Naive thymus-derived CD4-positive, alpha-beta T cell (primary cell): ENCODE measurements around the gene CNOT4. TPM values are rescaled to one million over a fixed set of nuclear protein-coding genes. Genes with fewer than 3 reads are reported as not detected.
"Not testable (repeated sequence)": the region's sequence is repeated elsewhere in the genome, so short reads cannot be mapped to it uniquely, and the experiment has no call there.

Experiments used
- ATAC-seq: fragments of 150-1000 bp; cut with Tn5 transposase; 2 replicates; pipeline ENCODE4 v1.10.0; 2021; ENCODE audit warnings: mild to moderate bottlenecking, moderate library complexity
- CTCF ChIA-PET: fragments of 350-600 bp; sonication (Branson Sonifier 250); formaldehyde crosslinking; loops from one replicate; lab custom pipeline; 2021; ENCODE audit warnings: antibody characterized with exemption; lab: Charles Lee
- POLR2A ChIA-PET: fragments of 350-600 bp; sonication (Branson Sonifier 250); formaldehyde crosslinking; loops from one replicate; lab custom pipeline; 2021; ENCODE audit warnings: antibody characterized with exemption, inconsistent platforms; lab: Charles Lee
- DNase-seq, 9 donors: peaks; one replicate each; pipeline versions ENCODE4 v3.0.0 to v3.0.0-alpha.2; 2020 to 2022; ENCODE audit warnings: mixed read lengths in 1 of 9
- H3K27ac ChIP-seq: one replicate; pipeline ENCODE4 v1.7.0; 2013; ENCODE audit warnings: mild to moderate bottlenecking, low read depth, low read length, moderate library complexity
- H3K27me3 ChIP-seq, 2 donors: one replicate each; pipeline ENCODE4 v1.7.0; 2013; ENCODE audit warnings: low read length in 2 of 2, mild to moderate bottlenecking in 2 of 2, moderate library complexity in 2 of 2; ENCODE audit not compliant: control insufficient read depth in 2 of 2, insufficient read depth in 2 of 2
- H3K36me3 ChIP-seq, 3 experiments: 1 replicate in 2 of 3; 2 replicates in 1 of 3; pipeline ENCODE4 v1.7.0; 2013; ENCODE audit warnings: low read length in 3 of 3, mild to moderate bottlenecking in 3 of 3, moderate library complexity in 1 of 3; ENCODE audit not compliant: insufficient read depth in 3 of 3, control insufficient read depth in 2 of 3
- H3K4me1 ChIP-seq, 2 donors: one replicate each; pipeline ENCODE4 v1.7.0; 2013; ENCODE audit warnings: low read length in 2 of 2, mild to moderate bottlenecking in 2 of 2, moderate library complexity in 1 of 2; ENCODE audit not compliant: control insufficient read depth in 2 of 2, insufficient read depth in 2 of 2
- H3K4me3 ChIP-seq: 2 replicates; pipeline ENCODE4 v1.7.0; 2013; ENCODE audit warnings: mild to moderate bottlenecking, low read length
- H3K9me3 ChIP-seq, 3 experiments: 1 replicate in 2 of 3; 2 replicates in 1 of 3; pipeline ENCODE4 v1.7.0; 2013; ENCODE audit warnings: low read length in 3 of 3; ENCODE audit not compliant: control insufficient read depth in 2 of 3
- H3K27ac Mint-ChIP-seq, 9 donors: one replicate each; pipeline ENCODE4 v1.8.0; 2020 to 2022; ENCODE audit warnings: mixed read lengths in 9 of 9, mild to moderate bottlenecking in 8 of 9, moderate library complexity in 5 of 9, inconsistent platforms in 2 of 9
- H3K27me3 Mint-ChIP-seq, 5 donors: one replicate each; pipeline ENCODE4 v1.8.0; 2021 to 2022; ENCODE audit warnings: mixed read lengths in 5 of 5, mild to moderate bottlenecking in 1 of 5
- H3K36me3 Mint-ChIP-seq, 5 donors: one replicate each; pipeline ENCODE4 v1.8.0; 2020 to 2022; ENCODE audit warnings: mixed read lengths in 5 of 5, mild to moderate bottlenecking in 3 of 5, inconsistent platforms in 1 of 5
- H3K4me1 Mint-ChIP-seq, 7 donors: one replicate each; pipeline ENCODE4 v1.8.0; 2020 to 2022; ENCODE audit warnings: mixed read lengths in 7 of 7, mild to moderate bottlenecking in 3 of 7, inconsistent platforms in 1 of 7
- H3K4me3 Mint-ChIP-seq, 10 donors: one replicate each; pipeline ENCODE4 v1.8.0; 2020 to 2022; ENCODE audit warnings: mild to moderate bottlenecking in 10 of 10, mixed read lengths in 10 of 10, moderate library complexity in 6 of 10, inconsistent platforms in 2 of 10
- H3K9me3 Mint-ChIP-seq, 11 donors: one replicate each; pipeline ENCODE4 v1.8.0; 2020 to 2022; ENCODE audit warnings: mixed read lengths in 11 of 11, mild to moderate bottlenecking in 4 of 11, inconsistent platforms in 1 of 11, moderate library complexity in 1 of 11
- intact Hi-C, 2 donors: fragments of 100-400 bp; cut with micrococcal nuclease; formaldehyde crosslinking; loops; one replicate each; pipeline ENCODE4 v1.15.1; 2023
- polyA plus RNA-seq, 2 donors: library from polyadenylated mRNA; unstranded; fragments of 300-500 nt; fragmentation: Illumina TruSeq; gene quantifications; one replicate each; pipeline ENCODE4 v1.2.3, GENCODE V29; 2021
- total RNA-seq, 6 experiments: library from RNA in 5 of 6; stranded (reverse) in 5 of 6; gene quantifications; 1 replicate in 5 of 6; 2 replicates in 1 of 6; pipeline ENCODE4 v1.2.3 and lab custom pipeline; 2021 to 2026

CNOT4 gene
- total and polyA plus RNA-seq, 7 experiments from 2014 or later, result 15.5 to 39.4 (median 36.3) TPM

GRCh38 chr7:135459076-135459475 lies 50.8 kb downstream of the CNOT4 start:
- H3K4me3 Mint-ChIP-seq, result no peak overlapping the region
- H3K27me3 Mint-ChIP-seq, result no peaks in the 10 kb centered on the region
- no peaks in the 10 kb centered on the region for H3K9me3 ChIP-seq
- no peak overlapping the region for H3K4me3 ChIP-seq
- intact Hi-C loops, result no loop called here
- peaks cover 17 to 80% (median 74%) of the 10 kb centered on the region in 7 donors for H3K4me1 Mint-ChIP-seq
- no peaks in the 10 kb centered on the region for H3K9me3 Mint-ChIP-seq
- ATAC-seq, result no peak
- peak overlapping the region in 1 of 9 donors; percentile 20 for H3K27ac Mint-ChIP-seq
- H3K36me3 ChIP-seq, result no peaks in the 10 kb centered on the region
- H3K27ac ChIP-seq, result no peak overlapping the region
- ChIA-PET CTCF (no interaction called here), POLR2A (no interaction called here)
- H3K27me3 ChIP-seq, result no peaks in the 10 kb centered on the region
- no peaks in the 10 kb centered on the region for H3K4me1 ChIP-seq
- no peak for DNase-seq
- peaks cover 0 to 23% (median 2%) of the 10 kb centered on the region in 5 donors for H3K36me3 Mint-ChIP-seq

GRCh38 chr7:135454060-135454459 lies 55.8 kb downstream of the CNOT4 start:
- intact Hi-C loops, result no loop called here
- no peaks in the 10 kb centered on the region for H3K27me3 ChIP-seq
- CTCF ChIA-PET, result no interaction called here
- Mint-ChIP-seq H3K36me3 (peaks cover 0 to 18% (median 1%) of the 10 kb centered on the region in 5 donors), H3K4me3 (no peak overlapping the region), H3K9me3 (no peaks in the 10 kb centered on the region), H3K4me1 (peaks cover 14 to 73% (median 70%) of the 10 kb centered on the region in 7 donors), H3K27ac (no peak overlapping the region), H3K27me3 (no peaks in the 10 kb centered on the region)
- no peak for DNase-seq
- no peak for ATAC-seq
- POLR2A ChIA-PET, result no interaction called here
- no peak overlapping the region for H3K27ac ChIP-seq
- no peaks in the 10 kb centered on the region for H3K9me3 ChIP-seq
- peaks cover 0 to 4% of the 10 kb centered on the region in 2 donors for H3K4me1 ChIP-seq
- no peaks in the 10 kb centered on the region for H3K36me3 ChIP-seq
- H3K4me3 ChIP-seq, result no peak overlapping the region

GRCh38 chr7:135449436-135449835 lies 60.5 kb downstream of the CNOT4 start:
- no peaks in the 10 kb centered on the region for H3K27me3 Mint-ChIP-seq
- ChIA-PET CTCF (no interaction called here), POLR2A (interaction anchor here (0.7 kb wide), 1 partner anchor 52 kb away, joined by 3 read pairs; no protein-coding TSS in a partner anchor)
- intact Hi-C loops, result no loop called here
- peak overlapping the region in 1 of 10 donors; percentile 14 for H3K4me3 Mint-ChIP-seq
- Histone ChIP-seq H3K4me1 (peaks cover 0 to 9% of the 10 kb centered on the region in 2 donors), H3K27ac (no peak overlapping the region), H3K36me3 (peaks cover 0 to 2% (median 0%) of the 10 kb centered on the region in 3 experiments), H3K9me3 (no peaks in the 10 kb centered on the region), H3K4me3 (no peak overlapping the region), H3K27me3 (no peaks in the 10 kb centered on the region)
- H3K36me3 Mint-ChIP-seq, result peaks cover 2 to 14% (median 4%) of the 10 kb centered on the region in 5 donors
- H3K27ac Mint-ChIP-seq, result peak overlapping the region in 3 of 9 donors; percentile 3 to 37 (median 32)
- ATAC-seq (no peak), DNase-seq (no peak)
- peaks cover 24 to 60% (median 56%) of the 10 kb centered on the region in 7 donors for H3K4me1 Mint-ChIP-seq
- H3K9me3 Mint-ChIP-seq, result no peaks in the 10 kb centered on the region

- intact Hi-C loops, result no loop called here
- Histone ChIP-seq H3K9me3 (no peaks in the 10 kb centered on the region), H3K36me3 (peaks cover 0 to 5% (median 0%) of the 10 kb centered on the region in 3 experiments), H3K27ac (no peak overlapping the region), H3K4me1 (peaks cover 0 to 9% of the 10 kb centered on the region in 2 donors), H3K27me3 (no peaks in the 10 kb centered on the region), H3K4me3 (no peak overlapping the region)
- peaks cover 22 to 60% (median 52%) of the 10 kb centered on the region in 7 donors for H3K4me1 Mint-ChIP-seq
- POLR2A ChIA-PET, result no interaction called here
- CTCF ChIA-PET, result no interaction called here
- DNase-seq, result no peak
- H3K27me3 Mint-ChIP-seq, result no peaks in the 10 kb centered on the region
- peak overlapping the region in 2 of 10 donors; percentile 14 to 48 for H3K4me3 Mint-ChIP-seq
- no peak for ATAC-seq
- H3K9me3 Mint-ChIP-seq, result no peaks in the 10 kb centered on the region
- H3K27ac Mint-ChIP-seq, result no peak overlapping the region
- peaks cover 3 to 15% (median 4%) of the 10 kb centered on the region in 5 donors for H3K36me3 Mint-ChIP-seq
Measured at GRCh38 chr7:135448753-135449152, 61.1 kb downstream of the CNOT4 start.

- intact Hi-C loops, result no loop called here
- Histone ChIP-seq H3K36me3 (peaks cover 0 to 5% (median 0%) of the 10 kb centered on the region in 3 experiments), H3K27ac (no peak overlapping the region), H3K4me3 (no peak overlapping the region), H3K4me1 (peaks cover 0 to 9% of the 10 kb centered on the region in 2 donors), H3K9me3 (no peaks in the 10 kb centered on the region), H3K27me3 (no peaks in the 10 kb centered on the region)
- ChIA-PET POLR2A (no interaction called here), CTCF (no interaction called here)
- peaks cover 3 to 21% (median 4%) of the 10 kb centered on the region in 5 donors for H3K36me3 Mint-ChIP-seq
- H3K9me3 Mint-ChIP-seq, result no peaks in the 10 kb centered on the region
- H3K4me1 Mint-ChIP-seq, result peaks cover 22 to 56% (median 50%) of the 10 kb centered on the region in 7 donors
- no peaks in the 10 kb centered on the region for H3K27me3 Mint-ChIP-seq
- H3K4me3 Mint-ChIP-seq, result peak overlapping the region in 4 of 10 donors; percentile 1 to 20 (median 16)
- no peak for DNase-seq
- peak overlapping the region in 5 of 9 donors; percentile 16 to 73 (median 24) for H3K27ac Mint-ChIP-seq
- ATAC-seq, result no peak
Measured at GRCh38 chr7:135447748-135448147, 62.2 kb downstream of the CNOT4 start.

- Mint-ChIP-seq H3K27me3 (no peaks in the 10 kb centered on the region), H3K4me1 (peaks cover 22 to 52% (median 44%) of the 10 kb centered on the region in 7 donors), H3K4me3 (no peak overlapping the region), H3K36me3 (peaks cover 3 to 18% (median 4%) of the 10 kb centered on the region in 5 donors), H3K9me3 (no peaks in the 10 kb centered on the region), H3K27ac (no peak overlapping the region)
- Histone ChIP-seq H3K27ac (no peak overlapping the region), H3K27me3 (no peaks in the 10 kb centered on the region), H3K9me3 (no peaks in the 10 kb centered on the region), H3K4me3 (no peak overlapping the region), H3K36me3 (peaks cover 0 to 5% (median 0%) of the 10 kb centered on the region in 3 experiments), H3K4me1 (peaks cover 0 to 9% of the 10 kb centered on the region in 2 donors)
- DNase-seq (no peak), ATAC-seq (no peak)
- POLR2A ChIA-PET, result no interaction called here
- intact Hi-C loops, result no loop called here
- CTCF ChIA-PET, result no interaction called here
Measured at GRCh38 chr7:135445690-135446089, 64.2 kb downstream of the CNOT4 start.

- H3K27me3 ChIP-seq, H3K4me1 ChIP-seq, H3K27me3 Mint-ChIP-seq, ATAC-seq, DNase-seq, H3K9me3 ChIP-seq, H3K27ac Mint-ChIP-seq, intact Hi-C loops, POLR2A ChIA-PET, H3K36me3 ChIP-seq, H3K9me3 Mint-ChIP-seq, H3K4me3 Mint-ChIP-seq, H3K27ac ChIP-seq, CTCF ChIA-PET, H3K4me3 ChIP-seq: not testable (repeated sequence)
- H3K4me1 Mint-ChIP-seq, result peaks cover 22 to 50% (median 42%) of the 10 kb centered on the region in 7 donors
- peaks cover 4 to 20% (median 5%) of the 10 kb centered on the region in 5 donors for H3K36me3 Mint-ChIP-seq
Measured at GRCh38 chr7:135445266-135445665, 64.6 kb downstream of the CNOT4 start.
